Activated CD4-positive, alpha-beta memory T cell treated with anti-CD3 and anti-CD28 coated beads for 36 hours (primary cell): ENCODE data around the gene KCTD18. TPM values are rescaled to one million over a fixed set of nuclear protein-coding genes. Genes with fewer than 3 reads are reported as not detected.
A peak's percentile ranks its signal among the peaks of the same experiment; 100 is the strongest.

Experiments
- CTCF ChIA-PET: fragments of 350-600 bp; sonication (Branson Sonifier 250); formaldehyde crosslinking; loops from one replicate; lab custom pipeline; 2021; ENCODE audit warnings: antibody characterized with exemption, inconsistent platforms; lab: Charles Lee
- POLR2A ChIA-PET: fragments of 350-600 bp; sonication (Branson Sonifier 250); formaldehyde crosslinking; loops from one replicate; lab custom pipeline; 2021; ENCODE audit warnings: antibody characterized with exemption; lab: Charles Lee
- DNase-seq: peaks from one replicate; pipeline ENCODE4 v3.0.0-alpha.2; 2020
- H3K27ac Mint-ChIP-seq: one replicate; pipeline ENCODE4 v1.8.0; 2021; ENCODE audit warnings: mixed read lengths
- H3K27me3 Mint-ChIP-seq: one replicate; pipeline ENCODE4 v1.8.0; 2021; ENCODE audit warnings: mixed read lengths
- H3K36me3 Mint-ChIP-seq: one replicate; pipeline ENCODE4 v1.8.0; 2021; ENCODE audit warnings: mixed read lengths
- H3K4me1 Mint-ChIP-seq: one replicate; pipeline ENCODE4 v1.8.0; 2021; ENCODE audit warnings: low read depth, mixed read lengths
- H3K4me3 Mint-ChIP-seq: one replicate; pipeline ENCODE4 v1.8.0; 2021; ENCODE audit warnings: mild to moderate bottlenecking, mixed read lengths
- H3K9me3 Mint-ChIP-seq: one replicate; pipeline ENCODE4 v1.8.0; 2021; ENCODE audit warnings: mixed read lengths
- intact Hi-C: fragments of 100-400 bp; cut with micrococcal nuclease; formaldehyde crosslinking; loops from one replicate; pipeline ENCODE4 v1.15.1; 2023
- total RNA-seq, 2 experiments: library from RNA; stranded (reverse); gene quantifications; one replicate each; pipeline ENCODE4 v1.2.3, GENCODE V29; 2021

KCTD18 gene
- 10 to 100 TPM; 13.8 to 14.9 TPM for total RNA-seq

- Mint-ChIP-seq H3K4me3 (peak within 1 kb of the TSS; percentile 97), H3K36me3 (peaks cover under 1% of the 10 kb centered on the region), H3K9me3 (no peaks in the 10 kb centered on the region), H3K27me3 (no peaks in the 10 kb centered on the region), H3K4me1 (peaks cover 30% of the 10 kb centered on the region), H3K27ac (peak within 1 kb of the TSS; percentile 86)
- DNase-seq, result peak; percentile 93
- ChIA-PET POLR2A (interaction anchor here (2.5 kb wide), 1 partner anchor 16 kb away, joined by 11 read pairs; the partner anchor contains the start of gene SGO2), CTCF (interaction anchor here (0.6 to 1.7 kb wide), 14 partner anchors 11 to 528 kb away, joined by 3 to 10 read pairs (median 4); partner anchors contain the start of gene SGO2)
- intact Hi-C loops, result loop anchor here (1.0 kb wide), 1 partner anchor 16 kb away; the partner anchor contains the start of gene SGO2
These were observed at the start of gene KCTD18 for GRCh38 chr2:200509612-200510433. Gene KCTD18, minus strand, starts transcription at chr2:200510068. Its CDS starts 3,052 bp downstream, at chr2:200507016.

- Mint-ChIP-seq H3K27ac (no peak overlapping the region), H3K36me3 (peaks cover 47% of the 10 kb centered on the region), H3K9me3 (no peaks in the 10 kb centered on the region), H3K4me3 (no peak overlapping the region), H3K27me3 (no peaks in the 10 kb centered on the region), H3K4me1 (no peaks in the 10 kb centered on the region)
- ChIA-PET POLR2A (no interaction called here), CTCF (no interaction called here)
- intact Hi-C loops, result no loop called here
- DNase-seq, result no peak
These were observed 30.9 kb upstream of the KCTD18 start for GRCh38 chr2:200540793-200541192.

DNA sequence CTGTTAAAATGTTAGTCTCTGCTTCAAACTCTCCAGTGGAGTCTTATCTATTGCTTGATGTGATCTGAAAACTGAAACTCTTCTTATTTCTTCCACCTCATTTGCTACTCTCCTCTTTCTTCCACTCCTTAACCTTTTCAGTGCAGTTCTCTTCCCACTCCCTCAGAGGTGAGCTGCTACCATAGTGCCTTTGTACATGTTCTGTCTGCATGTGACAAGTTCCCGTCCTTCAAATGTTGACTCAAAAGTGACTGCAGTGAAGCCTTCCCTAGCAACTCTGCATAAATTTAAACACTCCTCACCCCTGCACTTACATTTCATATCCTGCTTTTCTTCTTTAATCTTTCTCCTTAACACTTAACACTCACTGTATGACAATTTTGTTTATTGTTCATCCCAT, 28.3 kb upstream of the KCTD18 start:
- no peak overlapping the region for H3K27ac Mint-ChIP-seq
- no peaks in the 10 kb centered on the region for H3K9me3 Mint-ChIP-seq
- no peak for DNase-seq
- no peaks in the 10 kb centered on the region for H3K27me3 Mint-ChIP-seq
- CTCF ChIA-PET, result no interaction called here
- H3K4me3 Mint-ChIP-seq, result no peak overlapping the region
- H3K4me1 Mint-ChIP-seq, result no peaks in the 10 kb centered on the region
- H3K36me3 Mint-ChIP-seq, result peaks cover 33% of the 10 kb centered on the region
- intact Hi-C loops, result no loop called here
- POLR2A ChIA-PET, result no interaction called here

DNA sequence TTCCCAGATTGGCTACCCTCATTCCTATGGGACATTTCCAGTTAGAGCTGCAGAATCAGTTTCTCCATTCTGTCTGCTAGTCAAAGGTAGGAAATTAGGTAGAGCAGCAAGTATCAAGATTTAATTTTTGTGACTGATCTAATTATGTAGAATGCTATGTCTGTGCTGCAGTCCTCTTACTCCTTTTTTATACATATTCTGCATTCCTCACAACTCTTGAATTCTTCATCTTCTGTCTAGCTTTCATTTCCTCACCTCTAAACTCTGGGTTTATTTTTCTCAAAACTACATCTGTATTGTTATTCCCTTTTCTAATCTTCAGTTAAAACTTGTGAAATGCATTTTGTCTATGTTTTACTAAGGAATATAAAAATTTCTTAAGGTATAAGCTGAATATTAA, 24.7 kb upstream of the KCTD18 start:
- ChIA-PET POLR2A (no interaction called here), CTCF (interaction anchor here (0.6 to 1.7 kb wide), 2 partner anchors 49 to 554 kb away, joined by 3 to 4 read pairs; no protein-coding TSS in a partner anchor)
- no peaks in the 10 kb centered on the region for H3K4me1 Mint-ChIP-seq
- no peak overlapping the region for H3K4me3 Mint-ChIP-seq
- peaks cover 5% of the 10 kb centered on the region for H3K36me3 Mint-ChIP-seq
- intact Hi-C loops, result no loop called here
- DNase-seq, result no peak
- H3K27ac Mint-ChIP-seq, result no peak overlapping the region
- H3K27me3 Mint-ChIP-seq, result no peaks in the 10 kb centered on the region
- no peaks in the 10 kb centered on the region for H3K9me3 Mint-ChIP-seq

DNA sequence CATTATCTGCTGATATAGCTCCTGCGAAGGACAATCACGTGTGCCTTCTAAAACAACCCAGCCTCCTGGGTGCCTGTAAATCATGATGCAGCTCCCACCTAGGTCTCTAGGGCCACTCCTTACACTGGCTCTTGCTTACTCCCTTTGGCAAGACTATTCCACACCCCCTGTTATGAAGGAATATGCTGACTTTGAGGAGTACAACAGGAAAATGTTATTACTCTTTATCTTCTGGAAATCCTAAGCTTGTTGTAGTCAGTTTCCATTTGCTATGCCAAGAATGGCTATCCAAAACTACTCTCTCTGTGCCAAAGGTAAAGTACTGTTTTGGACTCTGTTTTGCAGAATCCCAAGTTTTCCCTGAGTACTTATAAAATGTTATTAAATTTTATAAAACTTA, 23.9 kb upstream of the KCTD18 start:
- CTCF ChIA-PET, result no interaction called here
- POLR2A ChIA-PET, result no interaction called here
- no peak for DNase-seq
- no peaks in the 10 kb centered on the region for H3K4me1 Mint-ChIP-seq
- no peaks in the 10 kb centered on the region for H3K27me3 Mint-ChIP-seq
- no peak overlapping the region for H3K4me3 Mint-ChIP-seq
- intact Hi-C loops, result no loop called here
- no peak overlapping the region for H3K27ac Mint-ChIP-seq
- peaks cover 3% of the 10 kb centered on the region for H3K36me3 Mint-ChIP-seq
- H3K9me3 Mint-ChIP-seq, result no peaks in the 10 kb centered on the region

- Mint-ChIP-seq H3K4me3 (no peak overlapping the region), H3K9me3 (no peaks in the 10 kb centered on the region), H3K27me3 (no peaks in the 10 kb centered on the region), H3K36me3 (peaks cover 1% of the 10 kb centered on the region), H3K4me1 (peaks cover 20% of the 10 kb centered on the region), H3K27ac (no peak overlapping the region)
- POLR2A ChIA-PET, result no interaction called here
- intact Hi-C loops, result loop anchor here (5.0 kb wide), 2 partner anchors 334 to 359 kb away; partner anchors contain the start of genes CLK1, NIF3L1 and PPIL3
- CTCF ChIA-PET, result interaction anchor here (1.0 to 1.3 kb wide), 2 partner anchors 19 to 548 kb away, joined by 3 to 7 read pairs; partner anchors contain the start of gene KCTD18
- DNase-seq, result no peak
These were observed 18.4 kb upstream of the KCTD18 start for GRCh38 chr2:200528228-200528627.

DNA sequence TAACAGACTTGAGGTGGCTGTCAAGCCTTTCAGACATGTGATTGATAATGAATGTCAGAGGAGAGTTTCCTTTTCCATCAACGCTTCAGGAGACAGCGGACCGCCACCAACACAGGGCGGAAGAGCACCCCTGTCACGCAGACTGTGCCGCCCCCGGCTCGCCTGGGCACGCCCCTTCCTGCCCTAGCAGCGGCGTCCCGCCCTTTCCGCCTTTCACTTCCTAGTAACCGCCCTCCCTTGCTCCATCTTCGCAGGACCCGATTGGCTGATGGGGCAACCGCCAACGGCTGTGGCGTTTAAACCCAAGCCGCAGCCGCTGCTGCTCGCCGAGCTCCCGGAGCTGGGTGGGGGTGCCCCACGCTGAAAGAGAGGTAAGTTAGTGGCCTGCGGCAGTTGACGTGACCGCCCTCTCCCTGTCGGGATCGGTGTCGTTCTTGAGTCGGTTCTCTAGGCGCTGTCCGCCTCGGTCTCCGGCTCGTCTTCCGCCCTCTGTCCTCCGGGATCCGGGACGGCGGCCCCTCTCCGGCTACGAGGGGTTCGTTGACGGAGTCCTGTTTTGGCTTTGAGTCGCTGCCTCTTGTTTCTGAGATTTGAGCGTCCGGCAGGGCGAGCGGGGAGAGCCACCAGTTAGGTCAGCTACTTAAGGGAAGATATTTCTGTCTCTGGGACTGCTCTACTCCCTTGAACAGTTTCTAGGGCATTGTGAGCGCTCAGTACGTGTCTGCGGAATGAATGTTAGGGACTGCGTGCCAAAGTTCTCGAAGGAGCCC, 16.2 kb upstream of the KCTD18 start, which contains the start of gene SGO2:
Gene SGO2 (plus strand): TSS at position 326 of the 770 bp plus-strand sequence. CDS start 6,769 bp downstream, outside the sequence.
- peak within 1 kb of the TSS; percentile 73 for H3K27ac Mint-ChIP-seq
- CTCF ChIA-PET, result interaction anchor here (0.7 to 1.8 kb wide), 7 partner anchors 16 to 546 kb away, joined by 3 to 5 read pairs (median 3); partner anchors contain the start of gene KCTD18
- H3K27me3 Mint-ChIP-seq, result no peaks in the 10 kb centered on the region
- peaks cover 20% of the 10 kb centered on the region for H3K4me1 Mint-ChIP-seq
- DNase-seq, result peak; percentile 98
- peaks cover 1% of the 10 kb centered on the region for H3K36me3 Mint-ChIP-seq
- intact Hi-C loops, result loop anchor here (1.0 to 5.0 kb wide), 8 partner anchors 11 to 707 kb away; partner anchors contain the start of genes BZW1, CLK1, KCTD18 and NIF3L1
- POLR2A ChIA-PET, result interaction anchor here (1.2 to 2.7 kb wide), 4 partner anchors 16 to 338 kb away, joined by 3 to 11 read pairs (median 4); partner anchors contain the start of genes CLK1 and KCTD18
- no peaks in the 10 kb centered on the region for H3K9me3 Mint-ChIP-seq
- peak within 1 kb of the TSS; percentile 88 for H3K4me3 Mint-ChIP-seq

DNA sequence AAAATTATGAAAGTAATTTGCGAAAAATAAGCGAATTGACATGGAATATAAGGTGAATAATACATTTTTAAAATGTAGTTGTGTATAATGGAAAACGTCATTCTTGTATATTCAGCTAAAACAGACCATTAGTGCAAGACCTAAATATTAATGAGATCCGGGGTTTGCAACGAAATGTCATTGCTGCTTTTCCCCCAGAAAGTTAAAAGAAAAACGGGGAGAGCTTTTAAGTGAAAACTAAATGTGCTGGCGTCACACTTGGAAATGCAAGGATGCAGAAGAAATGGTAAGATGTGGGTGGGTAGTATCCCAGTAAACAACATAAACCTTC, 15.6 kb upstream of the KCTD18 start:
- Mint-ChIP-seq H3K36me3 (peaks cover 1% of the 10 kb centered on the region), H3K27ac (peak overlapping the region; percentile 73), H3K4me1 (peaks cover 20% of the 10 kb centered on the region), H3K27me3 (no peaks in the 10 kb centered on the region), H3K9me3 (no peaks in the 10 kb centered on the region), H3K4me3 (peak overlapping the region; percentile 88)
- ChIA-PET POLR2A (interaction anchor here (1.2 to 2.7 kb wide), 4 partner anchors 16 to 339 kb away, joined by 3 to 11 read pairs (median 4); partner anchors contain the start of genes CLK1 and KCTD18), CTCF (interaction anchor here (1.0 to 2.2 kb wide), 5 partner anchors 16 to 545 kb away, joined by 3 to 10 read pairs (median 4); partner anchors contain the start of gene KCTD18)
- DNase-seq, result no peak
- intact Hi-C loops, result loop anchor here (5.0 kb wide), 2 partner anchors 337 to 362 kb away; partner anchors contain the start of genes CLK1, NIF3L1 and PPIL3

DNA sequence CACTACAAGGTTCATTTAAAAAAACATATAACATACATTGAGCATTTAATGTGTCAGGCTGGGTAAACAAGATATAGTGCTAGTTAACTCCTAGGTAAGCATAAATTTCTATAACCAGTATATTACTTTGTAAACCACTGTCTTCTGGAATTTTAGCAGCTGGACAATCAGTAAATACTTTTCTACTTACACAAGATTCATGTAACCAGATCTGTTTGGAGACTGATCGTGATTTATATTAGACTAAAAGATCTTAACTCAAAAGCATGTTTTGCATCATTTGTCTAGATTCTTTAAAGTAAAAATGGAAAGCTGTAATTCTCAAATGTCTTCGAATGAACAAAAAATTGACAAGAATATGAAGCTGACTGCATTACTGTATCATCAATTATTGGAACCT, 15.2 kb upstream of the KCTD18 start:
- peaks cover 20% of the 10 kb centered on the region for H3K4me1 Mint-ChIP-seq
- ChIA-PET POLR2A (interaction anchor here (1.2 to 2.7 kb wide), 4 partner anchors 15 to 339 kb away, joined by 3 to 11 read pairs (median 4); partner anchors contain the start of genes CLK1 and KCTD18), CTCF (interaction anchor here (1.2 to 2.2 kb wide), 3 partner anchors 15 to 545 kb away, joined by 3 to 10 read pairs (median 5); partner anchors contain the start of gene KCTD18)
- H3K36me3 Mint-ChIP-seq, result peaks cover 1% of the 10 kb centered on the region
- H3K9me3 Mint-ChIP-seq, result no peaks in the 10 kb centered on the region
- H3K27me3 Mint-ChIP-seq, result no peaks in the 10 kb centered on the region
- DNase-seq, result no peak
- no peak overlapping the region for H3K27ac Mint-ChIP-seq
- intact Hi-C loops, result loop anchor here (5.0 kb wide), 2 partner anchors 337 to 362 kb away; partner anchors contain the start of genes CLK1, NIF3L1 and PPIL3
- H3K4me3 Mint-ChIP-seq, result no peak overlapping the region

DNA sequence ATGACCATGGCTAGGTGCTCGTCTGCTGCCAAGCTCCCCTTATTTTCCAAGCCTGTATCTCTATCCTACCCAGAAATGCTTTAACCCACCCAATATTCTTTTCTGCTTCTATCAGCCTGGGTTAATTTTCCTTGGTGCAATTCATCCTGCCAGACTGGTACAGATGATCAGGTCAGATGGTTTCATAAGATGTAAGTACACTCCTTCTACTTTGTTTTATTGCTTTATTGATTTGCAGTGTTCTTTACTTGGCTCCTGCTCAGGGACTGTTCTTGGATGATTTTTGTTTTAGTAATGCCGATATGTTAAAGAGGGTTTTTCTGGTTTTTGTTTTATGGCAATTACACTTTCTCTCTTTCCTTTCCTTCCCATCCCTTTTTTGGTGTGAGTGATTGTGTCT, 13.7 kb upstream of the KCTD18 start:
- peaks cover 1% of the 10 kb centered on the region for H3K36me3 Mint-ChIP-seq
- ChIA-PET CTCF (interaction anchor here (2.2 kb wide), 1 partner anchor 14 kb away, joined by 10 read pairs; the partner anchor contains the start of gene KCTD18), POLR2A (no interaction called here)

GRCh38 chr2:200523158-200523557, 13.3 kb upstream of the KCTD18 start:
- Mint-ChIP-seq H3K27ac (no peak overlapping the region), H3K4me1 (peaks cover 20% of the 10 kb centered on the region), H3K36me3 (peaks cover 1% of the 10 kb centered on the region), H3K4me3 (no peak overlapping the region), H3K27me3 (no peaks in the 10 kb centered on the region), H3K9me3 (no peaks in the 10 kb centered on the region)
- intact Hi-C loops, result no loop called here
- DNase-seq, result no peak
- POLR2A ChIA-PET, result no interaction called here
- CTCF ChIA-PET, result interaction anchor here (2.2 kb wide), 1 partner anchor 13 kb away, joined by 10 read pairs; the partner anchor contains the start of gene KCTD18

More for the DNA sequence above, 13.7 kb upstream of the KCTD18 start:
- H3K27ac Mint-ChIP-seq, result no peak overlapping the region
- H3K4me3 Mint-ChIP-seq, result no peak overlapping the region
- DNase-seq, result no peak
- peaks cover 20% of the 10 kb centered on the region for H3K4me1 Mint-ChIP-seq
- H3K9me3 Mint-ChIP-seq, result no peaks in the 10 kb centered on the region
- intact Hi-C loops, result no loop called here
- no peaks in the 10 kb centered on the region for H3K27me3 Mint-ChIP-seq
